ENCODE results near the gene RCL1.
"Not testable (repeated sequence)": the region's sequence is repeated elsewhere in the genome, so short reads cannot be mapped to it uniquely, and the experiment has no call there.

Gene RCL1

GRCh38 chr9:4784403-4784802 is 8.3 kb upstream of the RCL1 start:
- DNase-seq = no peak

DNA sequence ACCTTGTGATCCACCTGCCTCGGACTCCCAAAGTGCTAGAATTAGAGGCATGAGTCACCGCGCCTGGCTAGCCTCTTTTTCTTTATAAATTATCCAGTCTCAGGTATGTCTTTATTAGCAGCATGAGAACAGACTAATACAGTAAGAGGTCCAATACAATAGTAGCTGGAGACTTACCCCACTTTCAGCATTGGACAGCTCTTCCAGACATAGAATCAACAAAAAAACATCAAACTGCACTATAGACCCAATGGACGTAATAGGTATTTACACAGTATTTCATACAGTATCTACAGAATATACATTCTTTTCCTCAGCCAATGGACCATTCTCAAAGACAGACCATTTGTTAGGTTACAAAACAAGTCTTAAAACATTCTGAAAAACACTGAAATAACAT is 6.1 kb upstream of the RCL1 start:
- no peak for DNase-seq

GRCh38 chr9:4787876-4788275 is 4.9 kb upstream of the RCL1 start:
- no peak for DNase-seq

GRCh38 chr9:4788703-4789102 is 4.0 kb upstream of the RCL1 start:
- no peak for DNase-seq

- no peak for DNase-seq
These were observed 631 bp upstream of the RCL1 start for GRCh38 chr9:4792054-4792571.

- no peak for DNase-seq
These were observed 983 bp downstream of the RCL1 start for GRCh38 chr9:4793459-4794395.

DNA sequence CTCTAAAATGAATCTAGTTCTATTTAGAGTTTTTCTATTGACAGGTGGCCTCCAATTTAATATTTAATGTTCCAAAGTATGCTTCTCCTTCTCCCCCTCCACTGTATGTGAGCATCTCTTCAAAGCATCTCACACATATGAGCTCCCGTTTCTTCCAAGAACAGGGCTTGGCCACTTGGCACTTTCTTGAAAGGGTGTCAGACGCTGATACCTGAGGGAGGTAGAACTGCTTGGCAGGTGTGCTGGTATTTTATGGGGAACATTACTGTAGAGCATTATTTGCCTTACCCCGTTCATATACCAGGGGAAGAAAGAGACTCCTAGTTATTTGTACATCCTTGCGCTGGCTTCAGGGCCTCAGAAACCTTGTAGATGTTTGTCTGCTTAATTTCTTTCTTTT is 1.9 kb downstream of the RCL1 start:
- DNase-seq = no peak

DNA sequence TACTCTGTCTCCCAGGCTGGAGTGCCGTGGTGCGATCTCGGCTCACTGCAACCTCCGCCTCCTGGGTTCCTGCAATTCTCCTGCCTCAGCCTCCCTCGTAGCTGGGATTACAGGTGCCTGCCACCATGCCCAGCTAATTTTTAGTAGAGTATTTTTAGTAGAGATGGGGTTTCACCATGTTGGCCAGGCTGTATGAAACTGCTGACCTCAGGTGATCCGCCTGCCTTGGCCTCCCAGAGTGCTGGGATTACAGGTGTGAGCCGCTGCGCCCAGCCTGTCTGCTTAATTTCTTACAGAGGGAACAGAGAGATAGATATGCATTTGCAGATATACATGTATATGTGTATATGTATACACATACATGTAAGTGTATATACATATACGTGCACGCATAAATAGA is 2.4 kb downstream of the RCL1 start:
- not testable (repeated sequence) for DNase-seq

- no peak for DNase-seq
These were observed 3.8 kb downstream of the RCL1 start for GRCh38 chr9:4796530-4796929.

- DNase-seq = no peak
These were observed 4.5 kb downstream of the RCL1 start for GRCh38 chr9:4796988-4797853.

GRCh38 chr9:4797854-4798150 is 5.1 kb downstream of the RCL1 start:
- DNase-seq = no peak

DNA sequence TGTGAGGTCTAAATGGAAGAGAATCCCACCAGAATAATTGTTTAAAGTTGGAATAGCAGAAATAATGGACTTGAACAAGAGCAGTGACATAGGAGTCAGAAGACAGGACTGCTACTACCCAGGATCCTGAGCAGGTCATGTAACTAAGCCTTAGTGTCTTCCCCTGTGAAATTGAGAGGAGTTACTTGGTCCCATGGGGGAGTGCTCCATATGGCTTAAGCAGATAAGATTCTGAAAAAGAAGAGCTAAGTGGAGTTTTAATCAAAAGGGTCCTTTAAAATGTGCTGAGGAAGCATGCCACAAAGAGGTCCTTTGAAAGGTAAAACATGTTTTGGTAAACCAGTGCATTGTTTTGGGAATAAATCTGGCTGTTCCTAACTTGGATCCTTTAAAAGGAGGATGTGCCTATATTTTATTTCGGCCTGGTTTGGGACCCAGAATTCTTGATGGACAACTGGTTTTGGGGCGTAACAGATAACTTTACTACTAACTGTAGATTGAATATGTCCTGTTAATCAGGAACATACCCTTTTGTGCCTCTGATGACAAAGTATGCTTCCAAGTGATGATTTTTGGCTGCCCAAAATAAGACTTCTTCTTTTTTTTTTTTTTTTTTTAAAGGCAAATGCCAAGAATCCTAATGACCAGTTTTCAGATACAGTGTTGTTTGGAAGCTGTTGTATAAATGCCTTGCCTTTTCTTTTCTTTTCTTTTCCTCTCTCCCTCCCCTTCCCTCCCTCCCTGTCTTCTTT is 5.7 kb downstream of the RCL1 start:
- DNase-seq = no peak

DNA sequence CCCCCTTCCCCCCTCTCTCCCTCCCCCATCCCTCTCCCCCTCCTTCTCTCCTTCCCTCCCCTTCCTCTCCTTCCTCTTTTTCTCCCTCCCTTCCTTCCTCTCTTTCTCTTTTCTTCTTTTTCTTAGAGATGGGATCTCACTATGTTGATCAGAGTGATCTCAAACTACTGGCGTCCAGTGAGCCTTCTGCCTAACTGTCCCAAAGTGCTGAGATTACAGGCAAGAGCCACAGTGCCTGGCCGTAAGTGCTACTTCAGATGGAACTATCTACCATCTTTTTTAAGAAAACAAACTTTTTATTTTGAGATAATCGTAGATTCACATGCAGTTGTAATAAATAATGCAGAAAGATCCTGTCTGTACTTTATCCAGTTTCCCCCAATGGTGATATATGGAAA is 6.3 kb downstream of the RCL1 start:
- DNase-seq = no peak

GRCh38 chr9:4799775-4800174 is 7.0 kb downstream of the RCL1 start:
- no peak for DNase-seq

- no peak for DNase-seq
These were observed 8.4 kb downstream of the RCL1 start for GRCh38 chr9:4801156-4801555.

DNA sequence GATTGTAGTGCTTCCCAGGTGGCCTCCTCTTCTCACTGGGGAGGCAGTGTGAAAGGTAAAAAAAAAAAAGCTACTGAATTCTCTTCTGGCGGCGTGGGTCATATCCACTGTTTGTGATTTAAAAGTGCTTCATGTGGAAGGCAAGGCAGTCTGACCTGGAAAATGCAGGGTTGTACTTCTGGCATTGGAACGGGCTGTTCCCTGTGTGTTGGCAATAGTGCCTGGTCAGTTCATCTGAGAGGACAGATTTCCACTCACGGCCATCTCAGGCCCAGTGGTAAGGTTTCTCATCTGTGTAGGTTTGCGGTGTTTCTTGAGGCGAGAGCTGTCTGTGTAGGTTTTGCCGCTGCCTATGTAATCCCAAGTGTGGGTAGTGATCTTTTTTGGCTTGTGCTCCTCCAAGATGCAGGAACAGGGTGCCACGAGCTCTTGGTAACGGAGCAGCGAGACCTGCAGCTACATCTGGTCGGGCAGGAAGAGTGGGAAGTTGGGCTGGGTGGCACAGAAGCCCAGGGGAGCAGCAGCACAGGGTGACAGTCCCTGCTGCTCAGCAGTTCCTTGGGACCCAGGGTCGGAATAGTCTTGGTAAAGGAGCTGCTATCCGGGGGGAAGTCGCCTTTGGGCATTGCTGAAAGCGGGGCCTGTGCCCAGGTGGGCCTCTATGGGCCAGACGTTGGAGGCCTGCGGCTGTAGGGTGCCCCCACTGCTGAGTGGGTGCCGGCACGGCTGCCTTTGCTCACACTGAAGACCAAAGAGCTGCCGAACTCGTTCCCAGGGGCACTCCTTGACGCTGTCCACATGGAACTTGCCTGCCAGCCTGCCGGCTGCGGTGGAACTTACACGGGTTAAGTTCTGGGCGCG is 11.2 kb downstream of the RCL1 start:
- no peak for DNase-seq

GRCh38 chr9:4804531-4805016 is 11.8 kb downstream of the RCL1 start:
- DNase-seq = no peak

- DNase-seq = no peak
These were observed 12.6 kb downstream of the RCL1 start for GRCh38 chr9:4805191-4805918.

GRCh38 chr9:4810565-4810964 is 17.8 kb downstream of the RCL1 start:
- no peak for DNase-seq

- no peak for DNase-seq
These were observed 19.1 kb downstream of the RCL1 start for GRCh38 chr9:4811824-4812223.

GRCh38 chr9:4812858-4813257 is 20.1 kb downstream of the RCL1 start:
- DNase-seq = no peak
